ENCODE data around the gene ORC2.

The ORC2 gene

DNA sequence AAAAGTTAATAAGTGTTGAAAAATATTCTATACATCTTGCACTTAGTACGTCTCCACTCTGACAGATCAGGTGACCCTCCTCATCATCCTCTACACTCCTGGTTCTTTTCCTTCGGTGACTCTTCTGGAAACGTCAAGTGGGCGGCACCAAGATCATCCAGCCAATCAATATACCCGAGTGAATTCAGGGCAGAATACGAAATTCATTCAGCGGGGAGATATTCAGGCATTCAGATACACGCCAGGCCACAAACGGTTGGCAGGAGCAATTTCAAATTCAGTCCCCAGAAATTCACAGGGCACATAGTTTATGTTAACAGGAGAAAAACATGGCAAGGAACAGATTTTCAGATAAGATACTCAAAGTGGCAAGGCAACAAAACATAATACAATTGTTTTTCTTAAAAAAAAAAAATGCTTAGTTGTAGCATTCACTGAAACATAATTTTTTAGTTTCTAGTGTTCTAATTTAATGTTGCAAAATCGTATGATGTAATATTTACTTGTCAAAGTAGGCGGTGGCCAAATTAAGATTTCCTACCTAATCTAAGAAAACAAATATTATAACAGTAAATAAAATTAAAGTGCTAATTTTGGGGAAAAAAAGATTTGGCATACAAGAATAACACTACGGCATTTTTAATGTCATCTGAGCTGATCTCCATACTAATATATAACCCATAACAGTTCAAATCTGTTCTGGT, 103.2 kb downstream of the ORC2 start:
- H2AFZ ChIP-seq (ENCODE audit: low read depth, low read length), result no peak overlapping the region
- peaks cover 72% of the 10 kb centered on the region for H3K36me3 ChIP-seq (replicated peaks; ENCODE audit: low read depth, low read length)
- TF ChIP-seq EZH2phosphoT487 (IDR thresholded peaks at IDR 0.05; ENCODE audit: low read depth), result no peak
- TF ChIP-seq, protein P1, sequence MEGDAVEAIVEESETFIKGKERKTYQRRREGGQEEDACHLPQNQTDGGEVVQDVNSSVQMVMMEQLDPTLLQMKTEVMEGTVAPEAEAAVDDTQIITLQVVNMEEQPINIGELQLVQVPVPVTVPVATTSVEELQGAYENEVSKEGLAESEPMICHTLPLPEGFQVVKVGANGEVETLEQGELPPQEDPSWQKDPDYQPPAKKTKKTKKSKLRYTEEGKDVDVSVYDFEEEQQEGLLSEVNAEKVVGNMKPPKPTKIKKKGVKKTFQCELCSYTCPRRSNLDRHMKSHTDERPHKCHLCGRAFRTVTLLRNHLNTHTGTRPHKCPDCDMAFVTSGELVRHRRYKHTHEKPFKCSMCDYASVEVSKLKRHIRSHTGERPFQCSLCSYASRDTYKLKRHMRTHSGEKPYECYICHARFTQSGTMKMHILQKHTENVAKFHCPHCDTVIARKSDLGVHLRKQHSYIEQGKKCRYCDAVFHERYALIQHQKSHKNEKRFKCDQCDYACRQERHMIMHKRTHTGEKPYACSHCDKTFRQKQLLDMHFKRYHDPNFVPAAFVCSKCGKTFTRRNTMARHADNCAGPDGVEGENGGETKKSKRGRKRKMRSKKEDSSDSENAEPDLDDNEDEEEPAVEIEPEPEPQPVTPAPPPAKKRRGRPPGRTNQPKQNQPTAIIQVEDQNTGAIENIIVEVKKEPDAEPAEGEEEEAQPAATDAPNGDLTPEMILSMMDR (IDR thresholded peaks at IDR 0.05; ENCODE audit: low read depth, low read length), result no peak
- H3K4me1 ChIP-seq (ENCODE audit: low read length), result peaks cover 17% of the 10 kb centered on the region
- H4K20me1 ChIP-seq (ENCODE audit: insufficient read depth, low read length), result peaks cover 47% of the 10 kb centered on the region
- no peak overlapping the region for H3K4me3 ChIP-seq (ENCODE audit: low read length)
- H3K4me2 ChIP-seq (ENCODE audit: low read length), result no peak overlapping the region
- H3K79me2 ChIP-seq (ENCODE audit: low read length), result peaks cover 80% of the 10 kb centered on the region
- no peaks in the 10 kb centered on the region for H3K9me3 ChIP-seq (ENCODE audit: insufficient read depth, low read length)
- H3K9ac ChIP-seq (ENCODE audit: low read length), result no peak overlapping the region
- no peak overlapping the region for H3K27ac ChIP-seq (ENCODE audit: low read length)
- H3K27me3 ChIP-seq (ENCODE audit: low read depth, low read length), result no peaks in the 10 kb centered on the region
